PC-9 (cell line): ENCODE results near the gene SSUH2.

Source experiments
- EZH2 ChIP-seq: fragments of 200-600 bp; sonication (generic); IDR thresholded peaks from 2 replicates; pipeline ENCODE4 v1.8.0; 2017; ENCODE audit warnings: antibody characterized with exemption, low read depth
- TF ChIP-seq, protein P1 (sequence below): fragments of 200-600 bp; sonication (generic); conservative IDR thresholded peaks from 2 replicates; pipeline ENCODE4 v1.6.1; 2017; ENCODE audit warnings: mixed run types, antibody characterized with exemption, mild to moderate bottlenecking, moderate library complexity

DNA sequence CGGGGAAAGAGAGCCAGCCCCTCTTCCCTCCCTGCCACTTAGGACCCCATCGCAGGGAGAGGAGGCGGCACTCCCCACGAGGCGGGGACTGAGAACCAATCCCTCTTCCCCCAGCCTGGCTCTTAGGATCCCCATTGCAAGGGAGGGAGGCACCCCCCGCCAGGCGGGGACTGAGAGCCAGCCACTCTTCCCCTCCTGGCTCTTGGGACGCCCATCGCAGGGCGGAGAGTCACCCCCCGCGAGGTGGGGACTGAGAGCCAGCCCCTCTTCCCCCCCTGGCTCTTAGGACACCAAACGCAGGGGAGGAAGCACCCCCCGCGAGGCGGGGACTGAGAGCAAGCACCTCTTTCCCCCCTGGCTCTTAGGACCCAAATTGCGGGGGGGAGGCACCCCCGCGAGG, 34.2 kb upstream of the SSUH2 start:
- TF ChIP-seq, protein P1, sequence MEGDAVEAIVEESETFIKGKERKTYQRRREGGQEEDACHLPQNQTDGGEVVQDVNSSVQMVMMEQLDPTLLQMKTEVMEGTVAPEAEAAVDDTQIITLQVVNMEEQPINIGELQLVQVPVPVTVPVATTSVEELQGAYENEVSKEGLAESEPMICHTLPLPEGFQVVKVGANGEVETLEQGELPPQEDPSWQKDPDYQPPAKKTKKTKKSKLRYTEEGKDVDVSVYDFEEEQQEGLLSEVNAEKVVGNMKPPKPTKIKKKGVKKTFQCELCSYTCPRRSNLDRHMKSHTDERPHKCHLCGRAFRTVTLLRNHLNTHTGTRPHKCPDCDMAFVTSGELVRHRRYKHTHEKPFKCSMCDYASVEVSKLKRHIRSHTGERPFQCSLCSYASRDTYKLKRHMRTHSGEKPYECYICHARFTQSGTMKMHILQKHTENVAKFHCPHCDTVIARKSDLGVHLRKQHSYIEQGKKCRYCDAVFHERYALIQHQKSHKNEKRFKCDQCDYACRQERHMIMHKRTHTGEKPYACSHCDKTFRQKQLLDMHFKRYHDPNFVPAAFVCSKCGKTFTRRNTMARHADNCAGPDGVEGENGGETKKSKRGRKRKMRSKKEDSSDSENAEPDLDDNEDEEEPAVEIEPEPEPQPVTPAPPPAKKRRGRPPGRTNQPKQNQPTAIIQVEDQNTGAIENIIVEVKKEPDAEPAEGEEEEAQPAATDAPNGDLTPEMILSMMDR = no peak
- no peak for TF ChIP-seq EZH2
